Endothelial cell (in vitro differentiated cells): ENCODE data around the gene MYH7B. TPM values are rescaled to one million over a fixed set of nuclear protein-coding genes. Genes with fewer than 3 reads are reported as not detected.

Experiments
- DNase-seq: peaks from one replicate; pipeline ENCODE4 v3.0.0; 2021; ENCODE audit warnings: low spot score
- H3K27ac Mint-ChIP-seq: one replicate; pipeline ENCODE4 v1.8.0; 2021; ENCODE audit warnings: mixed read lengths, inconsistent platforms; ENCODE audit not compliant: unreplicated experiment
- H3K27me3 Mint-ChIP-seq: one replicate; pipeline ENCODE4 v1.8.0; 2021; ENCODE audit warnings: mild to moderate bottlenecking, moderate library complexity, mixed read lengths, inconsistent platforms; ENCODE audit not compliant: unreplicated experiment
- H3K36me3 Mint-ChIP-seq: one replicate; pipeline ENCODE4 v1.8.0; 2021; ENCODE audit warnings: mild to moderate bottlenecking, low read depth, mixed read lengths, inconsistent platforms; ENCODE audit not compliant: unreplicated experiment
- H3K4me1 Mint-ChIP-seq: one replicate; pipeline ENCODE4 v1.8.0; 2021; ENCODE audit warnings: mild to moderate bottlenecking, mixed read lengths, inconsistent platforms; ENCODE audit not compliant: unreplicated experiment
- H3K4me3 Mint-ChIP-seq: one replicate; pipeline ENCODE4 v1.8.0; 2021; ENCODE audit warnings: mild to moderate bottlenecking, mixed read lengths, inconsistent platforms; ENCODE audit not compliant: unreplicated experiment
- H3K9me3 Mint-ChIP-seq: one replicate; pipeline ENCODE4 v1.8.0; 2021; ENCODE audit warnings: mixed read lengths, inconsistent platforms; ENCODE audit not compliant: unreplicated experiment
- CTCF ChIP-seq: fragments of 200-600 bp; sonication (generic); IDR thresholded peaks from one replicate; pipeline ENCODE4 v1.5.0; 2021; ENCODE audit warnings: antibody characterized with exemption; ENCODE audit not compliant: unreplicated experiment
- total RNA-seq: library from RNA; stranded (reverse); fragmentation: NEBNext Ultra II Directional; extraction: Animal tissue kit (Norgen Biotek cat#: 25700); gene quantifications from one replicate; pipeline ENCODE4 v1.2.1, GENCODE V29; 2021; ENCODE audit not compliant: unreplicated experiment

MYH7B gene
- total RNA-seq, 1 donor from 2014 or later = 0.51 TPM

GRCh38 chr20:34967421-34967820 is 11.8 kb downstream of the MYH7B start:
- H3K4me1 Mint-ChIP-seq = no peaks in the 10 kb centered on the region
- no peaks in the 10 kb centered on the region for H3K9me3 Mint-ChIP-seq
- H3K4me3 Mint-ChIP-seq = no peak overlapping the region
- no peak for TF ChIP-seq CTCF
- H3K27ac Mint-ChIP-seq = no peak overlapping the region
- DNase-seq = no peak
- H3K36me3 Mint-ChIP-seq = no peaks in the 10 kb centered on the region
- peaks cover 9% of the 10 kb centered on the region for H3K27me3 Mint-ChIP-seq

- Mint-ChIP-seq H3K9me3 (no peaks in the 10 kb centered on the region), H3K4me3 (no peak overlapping the region), H3K27me3 (peaks cover 9% of the 10 kb centered on the region), H3K27ac (no peak overlapping the region), H3K36me3 (no peaks in the 10 kb centered on the region), H3K4me1 (no peaks in the 10 kb centered on the region)
- DNase-seq = no peak
- no peak for TF ChIP-seq CTCF
Observed at GRCh38 chr20:34968042-34968775, 12.5 kb downstream of the MYH7B start.

GRCh38 chr20:34970193-34970840 is 14.6 kb downstream of the MYH7B start:
- TF ChIP-seq CTCF = no peak

GRCh38 chr20:34970846-34971560 is 15.3 kb downstream of the MYH7B start:
- H3K9me3 Mint-ChIP-seq = no peaks in the 10 kb centered on the region
- no peak overlapping the region for H3K27ac Mint-ChIP-seq
- H3K36me3 Mint-ChIP-seq = no peaks in the 10 kb centered on the region
- DNase-seq = no peak
- H3K4me3 Mint-ChIP-seq = no peak overlapping the region
- peaks cover 4% of the 10 kb centered on the region for H3K4me1 Mint-ChIP-seq
- peaks cover 6% of the 10 kb centered on the region for H3K27me3 Mint-ChIP-seq
- TF ChIP-seq CTCF = no peak

More at GRCh38 chr20:34970193-34970840, 14.6 kb downstream of the MYH7B start:
- Mint-ChIP-seq H3K9me3 (no peaks in the 10 kb centered on the region), H3K36me3 (no peaks in the 10 kb centered on the region), H3K27ac (no peak overlapping the region), H3K4me3 (no peak overlapping the region), H3K27me3 (peaks cover 8% of the 10 kb centered on the region), H3K4me1 (peaks cover 4% of the 10 kb centered on the region)
- DNase-seq = no peak
